Measurements from ENCODE around the gene DOCK11.
A peak's percentile ranks its signal among the peaks of the same experiment; 100 is the strongest.
"Not testable (repeated sequence)": the region's sequence is repeated elsewhere in the genome, so short reads cannot be mapped to it uniquely, and the experiment has no call there.

The DOCK11 gene

GRCh38 chrX:118566359-118566758 lies 70.7 kb downstream of the DOCK11 start:
- TF ChIP-seq, protein P1, sequence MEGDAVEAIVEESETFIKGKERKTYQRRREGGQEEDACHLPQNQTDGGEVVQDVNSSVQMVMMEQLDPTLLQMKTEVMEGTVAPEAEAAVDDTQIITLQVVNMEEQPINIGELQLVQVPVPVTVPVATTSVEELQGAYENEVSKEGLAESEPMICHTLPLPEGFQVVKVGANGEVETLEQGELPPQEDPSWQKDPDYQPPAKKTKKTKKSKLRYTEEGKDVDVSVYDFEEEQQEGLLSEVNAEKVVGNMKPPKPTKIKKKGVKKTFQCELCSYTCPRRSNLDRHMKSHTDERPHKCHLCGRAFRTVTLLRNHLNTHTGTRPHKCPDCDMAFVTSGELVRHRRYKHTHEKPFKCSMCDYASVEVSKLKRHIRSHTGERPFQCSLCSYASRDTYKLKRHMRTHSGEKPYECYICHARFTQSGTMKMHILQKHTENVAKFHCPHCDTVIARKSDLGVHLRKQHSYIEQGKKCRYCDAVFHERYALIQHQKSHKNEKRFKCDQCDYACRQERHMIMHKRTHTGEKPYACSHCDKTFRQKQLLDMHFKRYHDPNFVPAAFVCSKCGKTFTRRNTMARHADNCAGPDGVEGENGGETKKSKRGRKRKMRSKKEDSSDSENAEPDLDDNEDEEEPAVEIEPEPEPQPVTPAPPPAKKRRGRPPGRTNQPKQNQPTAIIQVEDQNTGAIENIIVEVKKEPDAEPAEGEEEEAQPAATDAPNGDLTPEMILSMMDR (IDR thresholded peaks at IDR 0.05; ENCODE audit: insufficient read depth, low read depth, low read length, missing control alignments): no peak
- no peak for DNase-seq (ENCODE audit: low read depth)
- no peak overlapping the region for H3K4me3 ChIP-seq (ENCODE audit: low read length)

GRCh38 chrX:118569676-118570075 lies 74.1 kb downstream of the DOCK11 start:
- TF ChIP-seq, protein P1 (IDR thresholded peaks at IDR 0.05; ENCODE audit: insufficient read depth, low read depth, low read length, missing control alignments): no peak
- H3K4me3 ChIP-seq (ENCODE audit: low read length): no peak overlapping the region
- peak; percentile 1 for DNase-seq (ENCODE audit: low read depth)

DNA sequence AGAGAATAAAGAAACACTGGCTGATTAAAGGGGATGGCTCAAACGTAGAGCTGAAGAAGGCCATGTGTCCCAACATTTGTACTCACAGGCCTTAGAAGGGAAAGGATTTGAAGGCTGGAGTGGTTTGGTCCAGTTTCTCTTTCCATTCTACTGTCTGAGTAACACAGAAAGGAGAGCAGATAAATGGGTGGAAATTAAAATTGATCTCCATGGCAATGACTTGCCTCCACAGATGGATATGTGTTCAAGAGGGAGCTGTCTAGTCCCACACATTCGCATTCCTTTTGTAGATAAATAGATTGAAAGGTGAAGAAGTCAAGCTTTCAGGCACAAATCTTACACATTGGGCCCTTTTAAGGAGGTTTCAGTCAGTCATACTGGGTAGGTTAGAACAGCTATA lies 74.6 kb downstream of the DOCK11 start:
- TF ChIP-seq, protein P1 (IDR thresholded peaks at IDR 0.05; ENCODE audit: insufficient read depth, low read depth, low read length, missing control alignments): no peak
- H3K4me3 ChIP-seq (ENCODE audit: low read length): no peak overlapping the region
- no peak for DNase-seq (ENCODE audit: low read depth)

- no peak overlapping the region for H3K4me3 ChIP-seq (ENCODE audit: low read length)
- TF ChIP-seq, protein P1 (IDR thresholded peaks at IDR 0.05; ENCODE audit: insufficient read depth, low read depth, low read length, missing control alignments): no peak
- DNase-seq (ENCODE audit: low read depth): no peak
These were observed 76.2 kb downstream of the DOCK11 start for GRCh38 chrX:118571836-118572235.

- DNase-seq (ENCODE audit: low read depth): no peak
- TF ChIP-seq, protein P1 (IDR thresholded peaks at IDR 0.05; ENCODE audit: insufficient read depth, low read depth, low read length, missing control alignments): no peak
- no peak overlapping the region for H3K4me3 ChIP-seq (ENCODE audit: low read length)
These were observed 79.1 kb downstream of the DOCK11 start for GRCh38 chrX:118574666-118575065.

GRCh38 chrX:118577041-118577440 lies 81.4 kb downstream of the DOCK11 start:
- TF ChIP-seq, protein P1 (IDR thresholded peaks at IDR 0.05; ENCODE audit: insufficient read depth, low read depth, low read length, missing control alignments): no peak
- DNase-seq (ENCODE audit: low read depth): no peak

DNA sequence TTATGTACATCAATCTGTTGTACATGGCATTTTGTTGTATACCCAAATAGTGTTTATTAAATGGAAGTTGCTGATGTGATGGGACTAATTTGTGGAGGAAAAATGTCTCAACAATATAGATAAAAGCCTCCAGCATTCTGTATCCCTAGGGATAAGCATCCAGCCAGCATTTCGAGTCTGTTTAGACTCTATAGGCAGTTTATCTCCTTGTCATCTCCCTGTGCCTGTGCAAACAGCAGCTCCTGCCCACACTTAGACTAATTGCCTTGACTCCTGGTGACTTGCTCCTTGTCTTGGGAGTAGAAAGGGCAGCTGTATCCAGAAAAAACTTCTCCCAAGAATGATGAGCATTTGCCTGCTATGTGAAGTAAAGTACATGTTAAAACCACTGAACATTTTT lies 83.8 kb downstream of the DOCK11 start:
- no peak overlapping the region for H3K4me3 ChIP-seq (ENCODE audit: low read length)
- DNase-seq (ENCODE audit: low read depth): no peak
- TF ChIP-seq, protein P1 (IDR thresholded peaks at IDR 0.05; ENCODE audit: insufficient read depth, low read depth, low read length, missing control alignments): no peak

More at GRCh38 chrX:118577041-118577440, 81.4 kb downstream of the DOCK11 start:
- H3K4me3 ChIP-seq (ENCODE audit: low read length): no peak overlapping the region

DNA sequence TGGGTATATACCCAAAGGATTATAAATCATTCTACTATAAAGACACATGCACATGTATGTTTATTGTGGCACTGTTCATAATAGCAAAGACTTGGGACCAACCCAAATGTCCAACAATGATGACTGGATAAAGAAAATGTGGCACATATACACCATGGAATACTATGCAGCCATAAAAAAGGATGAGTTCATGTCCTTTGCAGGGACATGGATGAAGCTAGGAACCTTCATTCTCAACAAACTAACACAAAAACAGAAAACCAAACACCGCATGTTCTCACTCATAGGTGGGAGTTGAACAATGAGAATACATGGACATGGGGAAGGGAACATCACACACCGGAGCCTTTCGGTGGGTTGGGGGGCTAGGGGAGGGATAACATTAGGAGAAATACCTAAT lies 87.3 kb downstream of the DOCK11 start:
- not testable (repeated sequence) for H3K4me3 ChIP-seq (ENCODE audit: low read length); DNase-seq (ENCODE audit: low read depth)
